ENCODE results near the gene APP. TPM values are rescaled to one million over a fixed set of nuclear protein-coding genes. Genes with fewer than 3 reads are reported as not detected.

APP gene
- total RNA-seq, 1 donor from 2014 or later, result 1,790 TPM

DNA sequence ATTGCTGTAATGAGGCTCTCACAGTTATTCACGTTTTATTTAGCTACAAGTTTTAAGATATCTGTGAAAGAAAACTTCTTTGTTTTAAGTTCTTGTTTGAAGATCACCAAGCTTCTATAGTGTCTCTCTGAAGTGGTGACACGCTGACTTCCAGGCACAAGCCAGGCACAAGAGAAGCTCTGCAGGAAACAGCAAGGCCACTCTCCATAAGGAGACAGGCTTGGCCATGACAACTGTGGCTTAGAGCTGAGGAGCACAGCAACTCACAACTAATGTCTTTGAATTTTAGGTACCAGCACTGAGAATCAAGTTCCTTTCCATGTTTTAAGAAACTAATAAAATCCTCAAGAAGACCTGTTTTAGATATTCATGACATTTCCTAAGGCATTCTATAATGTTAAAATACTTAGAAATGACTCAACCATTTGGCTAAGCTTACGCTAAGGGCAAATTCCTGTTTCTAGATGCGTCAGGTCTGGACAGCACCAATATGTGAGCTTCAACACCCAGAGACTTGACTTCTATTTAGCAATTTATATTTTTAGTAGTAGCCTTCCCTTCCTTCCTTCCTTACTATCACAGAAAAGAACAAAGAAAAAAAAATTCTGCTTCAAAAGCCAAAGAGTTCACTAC is 40.2 kb downstream of the APP start:
- no peak for DNase-seq (ENCODE audit: extremely low read depth, low read depth, low spot score)

DNA sequence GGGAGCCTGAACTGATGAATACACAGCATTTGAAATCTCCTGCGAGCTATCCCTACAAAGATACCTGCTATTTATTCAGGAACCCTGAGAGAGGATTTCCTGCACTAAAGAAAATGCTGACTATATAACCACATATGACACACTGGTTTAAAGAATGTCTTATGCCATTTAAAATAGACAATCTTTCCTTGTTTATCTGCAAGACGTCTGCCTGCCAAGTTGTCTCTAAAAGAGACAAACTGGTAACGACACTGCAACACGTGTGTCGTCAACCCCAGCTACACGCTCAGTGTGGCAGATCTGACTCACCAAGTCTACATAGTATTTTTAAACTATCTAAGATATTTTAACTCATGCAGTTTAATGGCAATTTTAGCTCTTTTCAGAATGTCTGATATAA is 42.7 kb downstream of the APP start:
- no peak for DNase-seq (ENCODE audit: extremely low read depth, low read depth, low spot score)

DNA sequence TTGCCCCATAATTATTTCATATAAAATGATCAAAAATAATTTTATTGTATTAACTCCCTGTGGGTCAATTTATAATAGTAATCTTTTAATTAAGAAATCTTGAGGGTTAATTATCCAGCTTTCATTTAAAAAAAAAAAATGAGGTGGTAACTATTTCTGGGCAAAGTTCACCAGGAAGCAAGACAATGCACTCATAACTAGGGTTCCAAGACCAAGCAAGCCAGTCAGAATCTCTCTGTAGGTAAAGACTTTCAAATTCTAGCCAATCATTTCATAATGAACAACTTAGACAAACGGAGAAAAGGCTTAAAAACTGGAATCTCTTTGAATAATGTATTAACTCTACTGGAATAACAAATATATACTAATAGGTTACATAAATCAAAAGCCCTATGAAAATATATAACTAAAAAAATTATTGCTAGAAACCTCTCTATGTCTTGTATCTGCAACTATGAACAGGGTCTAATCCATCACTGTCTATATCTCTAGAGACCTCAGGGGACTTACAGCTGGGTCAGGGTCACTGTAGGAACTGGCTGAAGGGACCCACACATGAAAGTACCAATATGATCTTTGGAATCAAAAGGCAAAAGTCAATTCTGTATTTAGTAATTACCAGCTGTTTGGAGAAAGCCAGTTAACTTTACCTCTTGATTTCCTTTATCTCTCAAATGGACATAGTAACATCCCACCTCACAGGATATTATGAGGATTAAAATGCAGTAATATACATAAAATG is 43.3 kb downstream of the APP start:
- DNase-seq (ENCODE audit: extremely low read depth, low read depth, low spot score), result no peak

DNA sequence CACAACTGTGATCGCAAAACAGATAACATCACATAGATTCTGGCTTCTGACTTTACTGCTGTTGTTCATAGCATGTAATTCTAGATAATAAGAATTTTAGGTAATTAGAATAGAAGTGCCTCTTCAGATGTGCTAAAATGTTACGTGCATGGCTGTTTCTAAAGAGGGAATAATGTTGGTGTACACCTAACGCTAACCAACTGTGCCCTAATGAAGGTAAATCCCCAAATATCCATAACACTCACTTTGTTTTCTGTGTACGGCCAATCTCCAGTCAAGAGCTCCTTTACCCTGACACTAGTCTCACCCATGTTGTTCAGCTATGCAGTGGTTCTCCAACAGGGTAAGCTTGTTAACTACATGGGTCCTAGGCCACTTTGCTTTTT is 44.4 kb downstream of the APP start:
- DNase-seq (ENCODE audit: extremely low read depth, low read depth, low spot score), result no peak

DNA sequence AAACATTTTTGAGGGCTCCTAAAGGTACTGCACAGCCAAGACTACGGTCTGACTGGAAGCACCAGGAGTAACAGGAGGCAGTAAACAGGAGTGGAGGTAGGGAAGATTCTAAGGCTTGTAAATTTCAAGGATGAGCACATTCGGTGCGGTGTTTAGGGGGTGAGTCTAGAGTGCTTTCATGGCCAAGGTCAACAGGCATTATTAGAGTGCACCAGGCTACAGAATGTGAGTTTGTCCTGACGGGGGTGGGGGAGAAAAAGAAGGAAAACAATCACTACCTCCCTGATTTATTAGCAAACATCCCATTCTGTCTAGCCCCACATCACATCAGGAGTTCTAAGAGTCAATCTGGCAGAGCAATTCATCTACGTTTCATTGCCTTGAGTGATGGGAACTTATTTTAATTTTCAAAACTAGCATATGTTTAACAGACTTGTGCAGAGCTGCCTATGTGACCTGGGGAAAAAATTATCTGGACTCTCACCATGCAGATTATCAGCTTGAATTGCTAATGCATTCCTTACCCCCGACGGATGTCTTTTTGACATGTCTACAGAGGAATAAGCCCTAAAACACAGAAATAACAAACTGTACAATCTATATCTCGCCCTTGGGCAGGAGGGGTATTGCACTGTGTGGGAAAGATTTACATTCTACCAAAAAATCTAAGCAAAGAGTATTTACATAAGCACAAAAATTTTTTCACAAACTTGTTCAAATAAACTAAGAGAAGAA is 45.0 kb downstream of the APP start:
- DNase-seq (ENCODE audit: extremely low read depth, low read depth, low spot score), result no peak

DNA sequence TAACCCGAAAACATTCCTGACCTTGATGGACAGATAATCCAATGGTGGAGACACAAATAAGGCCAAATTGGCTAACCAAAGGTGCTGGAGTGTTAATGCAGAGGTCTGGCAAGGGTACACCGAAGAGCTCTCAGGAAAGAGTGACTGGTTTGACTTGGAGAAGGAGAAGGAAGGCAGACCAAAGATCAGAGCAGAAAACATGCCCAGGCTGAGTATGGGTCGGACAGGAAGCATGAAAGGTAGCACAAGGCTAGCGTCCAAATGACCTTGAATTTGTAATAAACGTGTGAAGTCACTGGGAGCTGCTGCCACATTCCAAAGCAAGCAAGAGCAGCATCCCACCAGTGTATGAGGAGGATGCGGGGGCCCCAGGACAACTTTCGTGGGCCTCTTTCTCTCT is 45.7 kb downstream of the APP start:
- no peak for DNase-seq (ENCODE audit: extremely low read depth, low read depth, low spot score)

DNA sequence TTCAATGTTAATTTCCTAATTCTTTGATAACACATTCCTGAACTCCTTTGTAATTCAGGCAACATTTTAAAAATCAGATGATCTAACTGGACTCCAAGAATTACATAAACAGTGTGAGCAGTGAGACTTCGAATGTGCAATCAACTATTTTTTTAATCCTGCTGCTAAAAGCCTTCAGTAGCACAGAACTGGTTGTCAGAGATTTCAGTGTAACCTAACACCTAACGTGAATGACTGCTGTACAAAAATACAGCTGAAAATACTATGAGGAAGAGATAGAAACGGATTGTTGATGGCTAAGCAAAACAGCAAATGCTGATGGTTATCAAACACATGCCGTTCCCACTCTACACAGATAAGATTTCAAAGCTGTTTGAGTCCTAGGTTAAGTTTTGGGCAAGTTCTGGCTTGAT is 46.1 kb downstream of the APP start:
- DNase-seq (ENCODE audit: extremely low read depth, low read depth, low spot score), result no peak

DNA sequence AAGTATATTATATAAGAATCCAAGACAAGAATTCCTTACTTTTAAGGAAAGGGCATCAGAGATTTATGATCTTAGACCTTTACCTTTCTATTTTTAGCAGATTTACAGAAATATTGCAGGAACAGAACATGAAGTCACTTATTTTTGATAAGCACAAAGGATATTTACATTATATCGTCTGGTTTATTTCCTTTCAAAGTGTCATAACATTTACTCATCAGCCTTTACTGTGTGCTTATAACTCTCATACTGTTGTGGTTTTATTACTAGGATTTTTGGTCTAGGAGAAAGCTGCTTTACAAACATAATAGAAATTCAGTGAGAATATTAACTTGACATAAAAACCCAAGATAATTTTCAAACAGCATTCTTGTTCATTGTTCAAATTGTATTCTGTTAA is 47.6 kb downstream of the APP start:
- no peak for DNase-seq (ENCODE audit: extremely low read depth, low read depth, low spot score)

DNA sequence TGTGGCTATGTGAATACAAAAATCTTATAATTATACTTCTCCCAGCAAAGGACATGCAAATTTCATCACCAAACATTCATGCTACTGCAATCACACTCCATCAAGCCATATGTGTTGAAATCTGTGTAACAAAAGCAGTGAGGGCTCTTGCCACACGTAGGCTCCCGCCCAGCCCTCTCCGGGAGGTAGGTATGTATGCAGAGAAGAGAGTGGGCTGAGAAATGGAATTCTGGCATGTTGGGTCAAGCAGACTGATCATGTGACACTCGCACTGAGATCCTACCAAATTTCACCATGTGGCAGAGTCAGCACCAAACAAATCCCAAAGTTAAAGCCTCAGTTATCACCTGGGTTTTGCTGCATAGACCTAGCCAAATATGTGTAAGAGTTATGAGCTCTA is 49.7 kb downstream of the APP start:
- DNase-seq (ENCODE audit: extremely low read depth, low read depth, low spot score), result no peak

DNA sequence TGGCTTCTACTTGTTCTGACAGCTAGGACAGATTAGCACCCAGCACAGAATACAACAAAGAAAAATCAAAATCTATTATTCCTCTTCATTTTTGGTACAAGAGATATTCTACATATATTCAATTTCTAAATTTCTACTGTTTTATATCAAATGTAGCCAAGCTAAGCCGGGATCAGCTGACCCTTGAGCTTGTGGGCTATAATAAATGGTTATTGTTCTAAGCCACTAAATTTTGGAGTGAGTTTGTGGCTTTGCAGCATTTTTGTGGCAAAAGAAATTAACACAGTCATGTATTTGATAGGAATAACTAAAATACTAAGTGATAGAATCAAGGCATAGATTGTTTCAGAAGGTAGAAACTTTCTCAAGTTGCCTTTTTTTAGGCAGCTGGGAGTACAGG is 50.7 kb downstream of the APP start:
- no peak for DNase-seq (ENCODE audit: extremely low read depth, low read depth, low spot score)

DNA sequence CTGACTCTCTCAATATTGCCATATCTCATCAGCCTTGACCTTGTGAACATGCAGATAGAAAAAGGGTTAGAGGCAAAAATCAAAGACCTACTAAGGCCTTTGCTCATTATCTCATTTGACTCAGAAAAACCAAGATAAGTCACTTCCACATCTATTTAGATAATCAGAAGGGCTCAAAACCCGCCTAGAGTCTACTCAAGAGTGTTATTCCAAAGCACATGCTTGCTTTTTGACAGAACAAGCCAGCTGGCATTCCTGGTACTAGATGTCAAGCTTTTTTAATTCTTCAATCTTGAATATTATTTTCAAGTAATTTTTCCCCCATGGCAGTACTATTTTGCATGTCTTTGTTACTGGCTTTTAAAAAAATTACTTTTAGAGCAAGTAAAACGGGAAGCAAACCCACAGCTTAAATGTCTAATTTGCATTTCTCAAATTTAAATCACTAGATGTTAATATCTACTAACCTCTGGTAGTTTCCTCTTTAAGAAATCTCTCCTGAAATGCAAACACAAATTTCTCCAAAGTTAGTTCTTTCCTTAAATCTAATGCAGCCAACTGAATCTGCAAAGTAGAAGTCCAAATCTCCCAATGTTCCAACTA is 51.5 kb downstream of the APP start:
- DNase-seq (ENCODE audit: extremely low read depth, low read depth, low spot score), result no peak

DNA sequence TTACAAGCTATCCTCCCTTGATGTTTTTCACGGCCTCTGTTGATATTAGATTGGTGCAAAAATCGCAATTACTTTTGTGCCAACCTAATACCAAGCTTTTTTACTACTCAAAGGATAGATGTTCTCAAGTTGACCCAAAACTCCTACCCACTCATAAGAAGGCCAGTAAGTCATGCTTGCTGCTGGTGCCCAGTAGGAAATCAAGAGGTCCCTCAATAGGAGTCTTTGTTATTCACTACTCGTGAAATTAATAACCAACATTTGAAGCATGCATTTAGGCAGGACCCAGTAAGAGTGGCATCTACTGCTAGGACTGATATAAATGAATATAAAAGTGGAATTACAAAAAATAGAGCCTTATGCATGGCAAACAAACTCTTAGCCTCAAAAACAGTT is 52.6 kb downstream of the APP start:
- no peak for DNase-seq (ENCODE audit: extremely low read depth, low read depth, low spot score)

DNA sequence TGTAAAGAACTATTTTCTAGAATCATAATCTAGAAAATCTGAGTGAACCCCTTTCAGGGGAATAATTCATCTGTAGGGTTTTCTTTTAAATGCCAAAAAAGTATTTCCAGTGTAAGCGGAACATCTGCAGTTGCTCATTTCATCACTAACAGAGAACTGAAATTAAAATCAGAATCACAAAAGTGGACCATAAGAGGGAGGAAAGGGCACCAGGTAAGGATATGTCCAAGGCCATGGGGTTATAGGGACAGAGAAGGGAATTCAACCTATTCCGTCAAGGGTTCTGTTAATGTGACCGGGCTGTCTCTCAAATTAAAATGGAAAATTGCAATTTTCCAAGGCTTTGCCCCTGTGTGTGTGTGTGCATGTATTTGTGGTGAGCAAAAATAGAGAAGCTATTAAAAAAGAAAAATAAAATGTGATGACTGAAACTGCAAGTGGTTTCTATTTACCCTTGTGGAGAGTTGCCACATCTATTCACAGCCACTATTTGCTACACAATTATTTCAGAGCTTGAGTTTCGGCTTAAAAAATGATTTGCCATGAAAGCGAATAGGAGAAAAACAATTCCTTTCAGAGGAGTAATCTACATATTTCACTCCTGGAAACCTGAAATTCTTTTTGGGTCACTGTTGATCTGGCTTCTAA is 53.1 kb downstream of the APP start:
- DNase-seq (ENCODE audit: extremely low read depth, low read depth, low spot score), result no peak

DNA sequence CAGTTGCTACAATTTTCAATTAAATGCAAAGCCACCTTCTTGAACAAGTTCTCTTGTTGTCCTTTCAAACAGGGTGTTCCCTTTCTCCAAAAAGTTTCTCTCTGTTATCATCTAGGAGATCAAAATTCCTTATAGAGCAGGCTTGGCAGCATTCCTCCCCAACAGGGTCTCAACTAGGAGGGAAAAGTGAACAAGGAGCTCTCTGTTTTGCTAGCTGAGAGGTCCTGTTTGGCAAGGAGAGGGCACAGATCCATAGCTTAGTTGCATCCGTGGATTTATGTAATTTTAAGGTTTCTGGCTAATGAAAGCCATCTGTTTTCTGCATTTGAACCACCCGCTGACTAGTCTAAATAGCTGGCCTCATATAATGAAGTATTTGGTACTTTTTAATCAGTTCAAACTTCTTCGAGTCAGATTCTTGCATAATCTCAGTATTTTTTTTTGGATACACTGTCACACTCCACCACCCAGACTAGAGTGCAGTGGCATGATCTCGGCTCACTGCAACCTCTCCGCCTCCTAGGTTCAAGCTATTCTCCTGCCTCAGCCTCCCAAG is 54.0 kb downstream of the APP start:
- no peak for DNase-seq (ENCODE audit: extremely low read depth, low read depth, low spot score)

DNA sequence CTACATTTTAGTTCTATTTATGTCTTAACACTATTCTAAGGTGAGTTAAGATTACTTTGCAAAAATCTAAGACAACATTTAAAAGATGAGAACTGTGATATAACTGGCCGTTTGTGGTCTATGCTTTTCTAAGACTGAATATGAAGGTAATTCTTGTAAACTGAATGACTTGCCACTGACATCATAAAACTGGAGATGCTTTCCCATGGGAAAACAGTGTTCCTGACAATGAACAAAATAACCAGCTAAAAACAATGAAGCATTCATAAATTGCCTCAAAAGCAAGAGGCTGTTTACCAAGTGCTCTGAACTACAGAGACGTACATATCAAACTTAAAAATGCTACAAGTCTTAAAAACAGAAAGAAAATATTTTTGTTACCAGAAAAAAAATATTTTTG is 54.7 kb downstream of the APP start:
- peak; percentile 58 for DNase-seq (ENCODE audit: extremely low read depth, low read depth, low spot score)

DNA sequence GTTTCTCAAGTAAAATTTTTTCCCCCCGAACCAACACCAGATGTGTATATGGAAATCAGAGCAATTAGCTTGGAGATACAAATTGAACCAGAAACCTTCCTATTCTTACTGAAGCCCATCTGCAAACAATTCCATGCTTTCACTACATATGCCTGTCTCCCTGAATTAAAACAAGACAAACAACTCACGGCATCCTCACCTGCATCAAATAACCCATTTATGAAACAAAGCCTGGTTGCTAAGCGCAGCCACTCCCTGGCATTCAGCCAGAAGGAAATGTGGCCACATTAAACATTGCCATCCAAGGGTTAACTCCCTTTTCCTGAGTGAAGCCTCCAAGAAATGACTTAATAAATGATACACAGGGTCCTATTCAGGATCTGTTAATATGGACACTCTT is 55.3 kb downstream of the APP start:
- DNase-seq (ENCODE audit: extremely low read depth, low read depth, low spot score), result peak; percentile 62

DNA sequence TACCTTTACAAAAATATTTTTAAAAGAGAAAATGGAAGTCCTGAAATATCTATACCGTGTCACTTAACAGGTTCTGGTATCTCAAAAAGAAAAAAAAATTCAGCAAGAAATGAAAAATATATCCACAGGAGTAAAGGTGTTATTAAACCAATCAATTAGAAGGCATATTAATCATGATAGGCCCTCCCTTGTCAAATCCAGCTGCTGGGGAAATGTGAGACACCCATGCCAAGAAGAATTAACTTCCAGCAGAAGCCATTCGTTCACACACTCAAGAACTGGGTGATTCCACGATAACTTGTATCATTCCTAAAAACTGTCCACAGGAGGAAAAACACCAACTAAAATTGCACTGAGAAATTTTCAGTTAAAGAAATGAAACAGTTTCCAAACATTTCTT is 57.6 kb downstream of the APP start:
- no peak for DNase-seq (ENCODE audit: extremely low read depth, low read depth, low spot score)

DNA sequence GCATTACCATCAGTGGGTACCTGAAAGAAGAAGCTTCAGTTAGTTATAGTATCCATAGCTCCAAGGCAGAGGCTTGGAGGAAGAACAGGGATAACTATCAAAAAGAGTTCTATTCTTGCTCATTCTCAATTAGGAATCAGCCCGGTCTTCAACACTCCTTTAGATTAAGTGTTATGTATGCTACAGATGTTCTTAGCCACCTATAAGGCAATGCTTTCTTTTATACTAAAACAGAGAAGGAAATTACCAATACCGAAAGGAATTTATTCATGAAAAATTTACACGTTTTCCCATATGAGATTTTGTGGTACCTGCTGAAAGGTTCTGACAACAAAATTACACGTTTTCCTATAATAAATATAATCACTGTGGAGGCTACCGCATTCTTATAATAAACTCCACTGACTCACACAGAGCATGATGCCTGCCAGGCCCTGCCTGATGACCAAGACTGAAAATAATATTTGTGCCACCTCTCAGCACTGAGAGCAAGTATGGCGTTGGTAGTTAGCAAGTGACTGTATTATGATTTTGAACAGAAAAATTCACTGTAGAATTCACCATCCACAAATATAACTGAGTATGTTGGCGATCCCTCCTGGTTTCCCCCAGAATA is 58.3 kb downstream of the APP start:
- no peak for DNase-seq (ENCODE audit: extremely low read depth, low read depth, low spot score)

DNA sequence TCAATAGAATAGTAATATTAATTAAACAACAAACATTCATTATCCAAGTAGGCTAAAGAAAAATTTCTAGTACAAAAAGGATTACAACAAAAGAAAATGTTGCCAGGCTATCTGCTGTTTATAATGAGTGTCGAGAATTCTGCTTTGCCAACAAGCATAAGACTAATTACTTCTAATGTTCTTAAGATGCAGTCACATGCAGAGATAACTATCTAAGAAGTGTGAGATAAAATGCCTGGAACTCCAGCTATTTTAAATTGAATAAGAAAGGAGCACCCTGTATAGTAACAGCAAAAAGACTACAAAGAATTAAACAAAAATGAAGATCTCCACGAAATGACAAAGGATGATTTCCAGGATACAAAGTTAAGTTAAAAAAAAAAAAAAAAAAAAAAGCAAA is 59.9 kb downstream of the APP start:
- no peak for DNase-seq (ENCODE audit: extremely low read depth, low read depth, low spot score)

DNA sequence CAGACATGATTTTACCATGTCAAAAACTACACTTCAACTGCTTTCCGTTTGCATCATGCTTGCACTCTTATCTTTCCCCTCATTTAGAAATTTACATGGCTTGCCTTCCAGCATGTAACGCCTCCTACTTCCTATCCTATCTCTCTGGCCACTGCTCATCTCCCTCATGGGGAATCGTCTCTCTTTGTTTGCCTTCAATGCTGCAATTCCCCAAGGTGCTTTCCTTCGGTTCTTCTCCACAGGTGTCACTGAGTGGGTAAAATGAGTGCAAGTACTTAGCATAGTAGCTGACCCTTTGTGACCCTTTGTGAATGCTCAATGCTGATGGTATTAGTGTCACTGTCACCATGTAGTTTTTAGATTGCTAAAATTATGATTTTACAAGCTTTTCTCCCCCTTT is 63.1 kb downstream of the APP start:
- no peak for DNase-seq (ENCODE audit: extremely low read depth, low read depth, low spot score)
